Measurements from ENCODE around the gene ESYT2. TPM values are rescaled to one million over a fixed set of nuclear protein-coding genes. Genes with fewer than 3 reads are reported as not detected.
A peak's percentile ranks its signal among the peaks of the same experiment; 100 is the strongest.

ESYT2 gene
- total and polyA plus RNA-seq, 9 of the 15 experiments (the other 6 are each of a cell fraction or from before 2014, with no cell fraction given), result 5.8 to 86.9 (median 64.7) TPM

GRCh38 chr7:158740657-158741293 is 88.5 kb downstream of the ESYT2 start (continued):
- TF ChIP-seq ZNF318 (IDR thresholded peaks at IDR 0.05; ENCODE audit: borderline replicate concordance in 1 of 2, low read depth in 1 of 2) (no peak), FOXM1 (IDR thresholded peaks at IDR 0.05; ENCODE audit: low read depth) (peak; percentile 61; the same call in 1 of the 2 replicates), FOXM1 (CRISPR knock-in tag; IDR thresholded peaks at IDR 0.05; ENCODE audit: low read depth) (no peak), TAF1 (IDR thresholded peaks at IDR 0.05; ENCODE audit: control insufficient read depth, extremely low read depth, insufficient read depth, low read length, severe bottlenecking) (peak; percentile 17), TBL1XR1 (IDR thresholded peaks at IDR 0.05; ENCODE audit: low read length in 2 of 2) (peak in 1 of 2 experiments; percentile 71; a peak in 2 of 4 replicates), DMBX1 (CRISPR knock-in tag; IDR thresholded peaks at IDR 0.05; ENCODE audit: borderline replicate concordance) (no peak), HMBOX1 (IDR thresholded peaks at IDR 0.05) (peak; percentile 72; the same call in 1 of the 2 replicates), ARID3A (IDR thresholded peaks at IDR 0.05; ENCODE audit: borderline replicate concordance, low read depth, low read length) (peak; percentile 68; the same call in 1 of the 2 replicates)

Measured in K562 (cell line).